ENCODE results near the gene CLC. TPM values are rescaled to one million over a fixed set of nuclear protein-coding genes. Genes with fewer than 3 reads are reported as not detected.

The CLC gene
- not detected for total RNA-seq
- long read RNA-seq, result 0 reads

- ATAC-seq, result no peak
Observed at GRCh38 chr19:39737891-39738290, at the start of gene CLC. Gene CLC, minus strand, starts transcription at chr19:39738029. Its CDS starts 77 bp downstream, at chr19:39737952.

GRCh38 chr19:39780894-39781293 lies 43.1 kb upstream of the CLC start:
- no peak for DNase-seq
- intact Hi-C loops (cut with DNase I), result no loop called here
- peaks cover 27% of the 10 kb centered on the region for H3K27me3 ChIP-seq (ENCODE audit: low read depth)

More at GRCh38 chr19:39737891-39738290, at the start of gene CLC:
- DNase-seq, result no peak
- Histone ChIP-seq H3K4me1 (no peaks in the 10 kb centered on the region), H3K27me3 (ENCODE audit: low read depth) (no peaks in the 10 kb centered on the region), H3K9me3 (no peaks in the 10 kb centered on the region), H3K27ac (no peak within 1 kb of the TSS), H3K4me3 (no peak within 1 kb of the TSS), H3K36me3 (no peaks in the 10 kb centered on the region)
- intact Hi-C loops (cut with DNase I), result no loop called here
- no peak for TF ChIP-seq CTCF (IDR thresholded peaks at IDR 0.05)

GRCh38 chr19:39778763-39779162 lies 40.9 kb upstream of the CLC start, which contains the start of gene LEUTX:
Gene LEUTX, plus strand, starts transcription at chr19:39778854. Its CDS starts 67 bp downstream, at chr19:39778921.
- ATAC-seq (no peak), DNase-seq (no peak)
- H3K9me3 ChIP-seq, result no peaks in the 10 kb centered on the region
- peaks cover 8% of the 10 kb centered on the region for H3K27me3 ChIP-seq (ENCODE audit: low read depth)
- H3K27ac ChIP-seq, result no peak within 1 kb of the TSS
- no peaks in the 10 kb centered on the region for H3K36me3 ChIP-seq
- no peak for TF ChIP-seq CTCF (IDR thresholded peaks at IDR 0.05)
- no peaks in the 10 kb centered on the region for H3K4me1 ChIP-seq
- no peak within 1 kb of the TSS for H3K4me3 ChIP-seq
- intact Hi-C loops (cut with DNase I), result no loop called here

More at GRCh38 chr19:39780894-39781293, 43.1 kb upstream of the CLC start:
- H3K9me3 ChIP-seq, result no peaks in the 10 kb centered on the region
- no peak overlapping the region for H3K4me3 ChIP-seq
- ATAC-seq, result no peak
- H3K4me1 ChIP-seq, result no peaks in the 10 kb centered on the region
- no peaks in the 10 kb centered on the region for H3K36me3 ChIP-seq
- TF ChIP-seq CTCF (IDR thresholded peaks at IDR 0.05), result no peak
- H3K27ac ChIP-seq, result no peak overlapping the region

- H3K36me3 ChIP-seq, result no peaks in the 10 kb centered on the region
- intact Hi-C loops (cut with DNase I), result no loop called here
- ATAC-seq (no peak), DNase-seq (no peak)
- H3K4me3 ChIP-seq, result no peak overlapping the region
- no peaks in the 10 kb centered on the region for H3K9me3 ChIP-seq
- TF ChIP-seq CTCF (IDR thresholded peaks at IDR 0.05), result no peak
- peaks cover 13% of the 10 kb centered on the region for H3K27me3 ChIP-seq (ENCODE audit: low read depth)
- H3K4me1 ChIP-seq, result no peaks in the 10 kb centered on the region
- no peak overlapping the region for H3K27ac ChIP-seq
Observed at GRCh38 chr19:39768786-39769185, 31.0 kb upstream of the CLC start.

GRCh38 chr19:39768334-39768733 lies 30.5 kb upstream of the CLC start:
- H3K27me3 ChIP-seq (ENCODE audit: low read depth), result peaks cover 13% of the 10 kb centered on the region
- H3K27ac ChIP-seq, result no peak overlapping the region
- no peak overlapping the region for H3K4me3 ChIP-seq
- DNase-seq (no peak), ATAC-seq (peak; percentile 58 to 71)
- no peaks in the 10 kb centered on the region for H3K9me3 ChIP-seq
- no peaks in the 10 kb centered on the region for H3K4me1 ChIP-seq
- H3K36me3 ChIP-seq, result no peaks in the 10 kb centered on the region
- intact Hi-C loops (cut with DNase I), result no loop called here
- no peak for TF ChIP-seq CTCF (IDR thresholded peaks at IDR 0.05)
